K562 (cell line): ENCODE data around the gene PHTF1. TPM values are rescaled to one million over a fixed set of nuclear protein-coding genes. Genes with fewer than 3 reads are reported as not detected.

Source experiments
- BACH1 ChIP-seq: fragments of 200-800 bp; sonication (Bioruptor generic); IDR thresholded peaks from 2 replicates; pipeline ENCODE4 v1.6.1; 2016; ENCODE audit warnings: missing genetic modification characterization, missing compliant biosample characterization
- DPF2 ChIP-seq: fragments of 450-650 bp; IDR thresholded peaks from 2 replicates; pipeline ENCODE4 v1.6.1; 2016
- JUND ChIP-seq, 2 experiments: IDR thresholded peaks; 2 replicates in 1 of 2; 3 replicates in 1 of 2; pipeline ENCODE4 v1.6.1; 2011; ENCODE audit warnings: borderline replicate concordance in 2 of 2, low read depth in 2 of 2, low read length in 2 of 2, improper control_type of control experiment in 1 of 2, missing biosample characterization in 1 of 2, missing genetic modification characterization in 1 of 2, missing genetic modification reagents in 1 of 2
- MAFF ChIP-seq: IDR thresholded peaks from 2 replicates; pipeline ENCODE4 v1.6.1; 2012; ENCODE audit warnings: low read length, improper control_type of control experiment
- MBD2 ChIP-seq: sonication (generic); IDR thresholded peaks from 2 replicates; pipeline ENCODE4 v1.6.1; 2016; ENCODE audit warnings: low read depth, borderline replicate concordance
- MCM5 ChIP-seq: fragments of 450-650 bp; IDR thresholded peaks from 2 replicates; pipeline ENCODE4 v1.6.1; 2016; ENCODE audit warnings: low read depth
- MED1 ChIP-seq: sonication (generic); formaldehyde crosslinking; IDR thresholded peaks from 2 replicates; pipeline ENCODE4 v1.8.1; 2023; ENCODE audit warnings: missing genetic modification reagents, borderline replicate concordance
- MYBL2 ChIP-seq, 2 experiments: fragments of 450-650 bp in 1 of 2; sonication (generic) in 1 of 2; formaldehyde crosslinking in 1 of 2; IDR thresholded peaks; 2 replicates each; pipeline versions ENCODE4 v1.6.1 to v1.8.1; 2017 to 2022; ENCODE audit warnings: borderline replicate concordance in 1 of 2, inconsistent platforms in 1 of 2, low read depth in 1 of 2, mild to moderate bottlenecking in 1 of 2, missing genetic modification reagents in 1 of 2, moderate library complexity in 1 of 2
- NFIX ChIP-seq: fragments of 250-450 bp; sonication (Bioruptor Pico); IDR thresholded peaks from 2 replicates; pipeline ENCODE4 v1.4.0; 2020; ENCODE audit warnings: low read depth, mild to moderate bottlenecking, moderate library complexity
- PHF21A ChIP-seq: fragments of 450-650 bp; IDR thresholded peaks from 2 replicates; pipeline ENCODE4 v1.6.1; 2017; ENCODE audit warnings: low read depth, borderline replicate concordance
- RBFOX2 ChIP-seq: fragments of 200-400 bp; formaldehyde crosslinking; IDR thresholded peaks from 2 replicates; pipeline ENCODE4 v1.6.1; 2017; ENCODE audit warnings: low read depth, mild to moderate bottlenecking, low read length, moderate library complexity
- SMARCA4 ChIP-seq: fragments of 450-650 bp; IDR thresholded peaks from 2 replicates; pipeline ENCODE4 v1.6.1; 2016
- SRSF1 ChIP-seq: fragments of 200-400 bp; formaldehyde crosslinking; IDR thresholded peaks from 2 replicates; pipeline ENCODE4 v1.6.1; 2017; ENCODE audit warnings: mild to moderate bottlenecking, low read depth, low read length, moderate library complexity
- TAL1 ChIP-seq: fragments of 450-650 bp; IDR thresholded peaks from 2 replicates; pipeline ENCODE4 v1.6.1; 2016; ENCODE audit warnings: mild to moderate bottlenecking
- ZEB2 ChIP-seq: fragments of 450-650 bp; IDR thresholded peaks from 2 replicates; pipeline ENCODE4 v1.6.1; 2016
- ZNF12 ChIP-seq: sonication (generic); formaldehyde crosslinking; IDR thresholded peaks from 2 replicates; pipeline ENCODE4 v1.4.0; 2020; ENCODE audit warnings: mild to moderate bottlenecking, missing genetic modification reagents
- ZNF143 ChIP-seq: sonication (generic); formaldehyde crosslinking; IDR thresholded peaks from 2 replicates; pipeline ENCODE4 v1.9.0; 2022; ENCODE audit warnings: mild to moderate bottlenecking, missing genetic modification reagents
- ZNF3 ChIP-seq: fragments of 250-450 bp; sonication (Bioruptor Pico); IDR thresholded peaks from 2 replicates; pipeline ENCODE4 v1.5.0; 2021; ENCODE audit warnings: mild to moderate bottlenecking, moderate library complexity
- ZNF41 ChIP-seq: fragments of 250-450 bp; sonication (Bioruptor Pico); conservative IDR thresholded peaks from 2 replicates; pipeline ENCODE4 v1.4.0; 2020; ENCODE audit warnings: mild to moderate bottlenecking
- polyA plus RNA-seq, 8 experiments: library from polyadenylated mRNA; depleted of rRNA in 4 of 8; stranded (reverse) in 5 of 8; unstranded in 3 of 8; fragments of >200 nt; fragmentation: Nextera tagmentation in 2 of 8; fragmentation: Illumina TruSeq in 1 of 8; extraction: Ambion mirVana in 2 of 8; extraction: Trizol in 1 of 8; gene quantifications; 2 replicates each; pipeline versions ENCODE4 v1.2.1 to v1.2.3, GENCODE V29; 2011 to 2014; ENCODE audit warnings: inconsistent platforms in 1 of 8, missing spikeins in 1 of 8
- total RNA-seq, 7 experiments: library from RNA; depleted of rRNA in 6 of 7; stranded (reverse); fragments of >200 nt in 6 of 7; fragmentation: Illumina TruSeq in 2 of 7; extraction: Trizol in 2 of 7; gene quantifications; 2 replicates each; pipeline versions ENCODE4 v1.2.1 to v1.2.3, GENCODE V29; 2011 to 2021; ENCODE audit warnings: low replicate concordance in 1 of 7
- TF ChIP-seq, protein P1 (sequence below), 2 experiments: fragments of 200-800 bp in 1 of 2; sonication (Bioruptor generic) in 1 of 2; sonication (generic) in 1 of 2; formaldehyde crosslinking in 1 of 2; IDR thresholded peaks in 1 of 2; conservative IDR thresholded peaks in 1 of 2; 2 replicates each; pipeline versions ENCODE4 v1.5.0 to v1.6.1; 2016 to 2020; ENCODE audit warnings: missing compliant biosample characterization in 1 of 2, missing genetic modification characterization in 1 of 2, missing genetic modification reagents in 1 of 2
- TF ChIP-seq, protein P2 (sequence below): fragments of 200-800 bp; sonication (Bioruptor generic); IDR thresholded peaks from 2 replicates; pipeline ENCODE4 v1.6.1; 2017; ENCODE audit warnings: missing genetic modification characterization, missing compliant biosample characterization
- TF ChIP-seq, protein P3 (sequence below): fragments of 200-800 bp; sonication (Bioruptor generic); IDR thresholded peaks from 2 replicates; pipeline ENCODE4 v1.6.1; 2016; ENCODE audit warnings: missing genetic modification characterization, missing compliant biosample characterization

Gene PHTF1
- total and polyA plus RNA-seq, 9 of the 15 experiments (the other 6 are each of a cell fraction or from before 2014, with no cell fraction given) = 8.4 to 36.2 (median 23.0) TPM

DNA sequence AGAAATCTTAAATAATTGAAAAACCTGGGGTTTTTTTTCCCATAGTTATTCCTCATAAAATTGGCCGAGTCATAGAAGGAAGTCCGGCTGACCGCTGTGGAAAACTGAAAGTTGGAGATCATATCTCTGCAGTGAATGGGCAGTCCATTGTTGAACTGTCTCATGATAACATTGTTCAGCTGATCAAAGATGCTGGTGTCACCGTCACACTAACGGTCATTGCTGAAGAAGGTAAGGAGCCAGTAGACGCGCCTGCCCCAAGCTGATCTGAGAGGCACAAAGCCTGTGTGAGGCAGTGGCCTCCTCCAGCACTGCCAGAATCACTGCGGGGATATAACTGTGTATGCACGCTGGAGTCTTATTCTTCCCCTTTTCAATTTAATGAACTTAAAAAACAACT, 100.3 kb downstream of the PHTF1 start (continued):
- TF ChIP-seq, protein P1, sequence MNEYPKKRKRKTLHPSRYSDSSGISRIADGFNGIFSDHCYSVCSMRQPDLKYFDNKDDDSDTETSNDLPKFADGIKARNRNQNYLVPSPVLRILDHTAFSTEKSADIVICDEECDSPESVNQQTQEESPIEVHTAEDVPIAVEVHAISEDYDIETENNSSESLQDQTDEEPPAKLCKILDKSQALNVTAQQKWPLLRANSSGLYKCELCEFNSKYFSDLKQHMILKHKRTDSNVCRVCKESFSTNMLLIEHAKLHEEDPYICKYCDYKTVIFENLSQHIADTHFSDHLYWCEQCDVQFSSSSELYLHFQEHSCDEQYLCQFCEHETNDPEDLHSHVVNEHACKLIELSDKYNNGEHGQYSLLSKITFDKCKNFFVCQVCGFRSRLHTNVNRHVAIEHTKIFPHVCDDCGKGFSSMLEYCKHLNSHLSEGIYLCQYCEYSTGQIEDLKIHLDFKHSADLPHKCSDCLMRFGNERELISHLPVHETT (CRISPR knock-in tag; conservative IDR thresholded peaks at IDR 0.05 in 1 of 2, IDR thresholded peaks at IDR 0.05 in 1 of 2) = peak in 1 of 2 experiments; percentile 63; a peak in 2 of 4 replicates
- TF ChIP-seq MYBL2 (IDR thresholded peaks at IDR 0.05; ENCODE audit: low read depth) = peak; percentile 82; the same call in 1 of the 2 replicates
- no peak for TF ChIP-seq MYBL2 (CRISPR knock-in tag; IDR thresholded peaks at IDR 0.05; ENCODE audit: borderline replicate concordance)
- no peak for TF ChIP-seq ZNF3
- peak; percentile 27; the same call in 1 of the 2 replicates for TF ChIP-seq BACH1 (tag)
- TF ChIP-seq, protein P2, sequence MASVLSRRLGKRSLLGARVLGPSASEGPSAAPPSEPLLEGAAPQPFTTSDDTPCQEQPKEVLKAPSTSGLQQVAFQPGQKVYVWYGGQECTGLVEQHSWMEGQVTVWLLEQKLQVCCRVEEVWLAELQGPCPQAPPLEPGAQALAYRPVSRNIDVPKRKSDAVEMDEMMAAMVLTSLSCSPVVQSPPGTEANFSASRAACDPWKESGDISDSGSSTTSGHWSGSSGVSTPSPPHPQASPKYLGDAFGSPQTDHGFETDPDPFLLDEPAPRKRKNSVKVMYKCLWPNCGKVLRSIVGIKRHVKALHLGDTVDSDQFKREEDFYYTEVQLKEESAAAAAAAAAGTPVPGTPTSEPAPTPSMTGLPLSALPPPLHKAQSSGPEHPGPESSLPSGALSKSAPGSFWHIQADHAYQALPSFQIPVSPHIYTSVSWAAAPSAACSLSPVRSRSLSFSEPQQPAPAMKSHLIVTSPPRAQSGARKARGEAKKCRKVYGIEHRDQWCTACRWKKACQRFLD = peak; percentile 82
- TF ChIP-seq SRSF1 = no peak
- TF ChIP-seq MED1 (CRISPR knock-in tag) = no peak
- TF ChIP-seq PHF21A = no peak
- no peak for TF ChIP-seq ZNF12
- 0 out of 2 replicates have a peak, but pooled peaks have one; percentile 17 for TF ChIP-seq MBD2
- TF ChIP-seq MAFF = no peak
- no peak for TF ChIP-seq DPF2
- TF ChIP-seq NFIX (CRISPR knock-in tag) = no peak
- no peak for TF ChIP-seq TAL1
- TF ChIP-seq, protein P3, sequence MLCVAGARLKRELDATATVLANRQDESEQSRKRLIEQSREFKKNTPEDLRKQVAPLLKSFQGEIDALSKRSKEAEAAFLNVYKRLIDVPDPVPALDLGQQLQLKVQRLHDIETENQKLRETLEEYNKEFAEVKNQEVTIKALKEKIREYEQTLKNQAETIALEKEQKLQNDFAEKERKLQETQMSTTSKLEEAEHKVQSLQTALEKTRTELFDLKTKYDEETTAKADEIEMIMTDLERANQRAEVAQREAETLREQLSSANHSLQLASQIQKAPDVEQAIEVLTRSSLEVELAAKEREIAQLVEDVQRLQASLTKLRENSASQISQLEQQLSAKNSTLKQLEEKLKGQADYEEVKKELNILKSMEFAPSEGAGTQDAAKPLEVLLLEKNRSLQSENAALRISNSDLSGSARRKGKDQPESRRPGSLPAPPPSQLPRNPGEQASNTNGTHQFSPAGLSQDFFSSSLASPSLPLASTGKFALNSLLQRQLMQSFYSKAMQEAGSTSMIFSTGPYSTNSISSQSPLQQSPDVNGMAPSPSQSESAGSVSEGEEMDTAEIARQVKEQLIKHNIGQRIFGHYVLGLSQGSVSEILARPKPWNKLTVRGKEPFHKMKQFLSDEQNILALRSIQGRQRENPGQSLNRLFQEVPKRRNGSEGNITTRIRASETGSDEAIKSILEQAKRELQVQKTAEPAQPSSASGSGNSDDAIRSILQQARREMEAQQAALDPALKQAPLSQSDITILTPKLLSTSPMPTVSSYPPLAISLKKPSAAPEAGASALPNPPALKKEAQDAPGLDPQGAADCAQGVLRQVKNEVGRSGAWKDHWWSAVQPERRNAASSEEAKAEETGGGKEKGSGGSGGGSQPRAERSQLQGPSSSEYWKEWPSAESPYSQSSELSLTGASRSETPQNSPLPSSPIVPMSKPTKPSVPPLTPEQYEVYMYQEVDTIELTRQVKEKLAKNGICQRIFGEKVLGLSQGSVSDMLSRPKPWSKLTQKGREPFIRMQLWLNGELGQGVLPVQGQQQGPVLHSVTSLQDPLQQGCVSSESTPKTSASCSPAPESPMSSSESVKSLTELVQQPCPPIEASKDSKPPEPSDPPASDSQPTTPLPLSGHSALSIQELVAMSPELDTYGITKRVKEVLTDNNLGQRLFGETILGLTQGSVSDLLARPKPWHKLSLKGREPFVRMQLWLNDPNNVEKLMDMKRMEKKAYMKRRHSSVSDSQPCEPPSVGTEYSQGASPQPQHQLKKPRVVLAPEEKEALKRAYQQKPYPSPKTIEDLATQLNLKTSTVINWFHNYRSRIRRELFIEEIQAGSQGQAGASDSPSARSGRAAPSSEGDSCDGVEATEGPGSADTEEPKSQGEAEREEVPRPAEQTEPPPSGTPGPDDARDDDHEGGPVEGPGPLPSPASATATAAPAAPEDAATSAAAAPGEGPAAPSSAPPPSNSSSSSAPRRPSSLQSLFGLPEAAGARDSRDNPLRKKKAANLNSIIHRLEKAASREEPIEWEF = peak; percentile 24
- no peak for TF ChIP-seq MCM5
- peak; percentile 75; the same call in 1 of the 2 replicates for TF ChIP-seq SMARCA4
- no peak for TF ChIP-seq ZNF41 (CRISPR knock-in tag)
- no peak for TF ChIP-seq RBFOX2
- no peak for TF ChIP-seq ZNF143 (CRISPR knock-in tag)
- TF ChIP-seq JUND (IDR thresholded peaks at IDR 0.05; ENCODE audit: borderline replicate concordance, low read depth, low read length) = peak; percentile 79
- TF ChIP-seq JUND (tag; IDR thresholded peaks at IDR 0.05; ENCODE audit: borderline replicate concordance, low read depth, low read length) = peak; percentile 62; the same call in 2 of the 3 replicates
- TF ChIP-seq ZEB2 = peak; percentile 84
